Activated CD4-positive, alpha-beta T cell treated with anti-CD3 and anti-CD28 coated beads for 1 hour (primary cell): Measurements from ENCODE around the gene CNGA3.

Experiments used
- DNase-seq: peaks from one replicate; pipeline ENCODE4 v3.0.0-alpha.2; 2020

Gene CNGA3

GRCh38 chr2:98332989-98333388, 13.3 kb upstream of the CNGA3 start:
- no peak for DNase-seq

GRCh38 chr2:98333922-98334321, 12.3 kb upstream of the CNGA3 start:
- DNase-seq, result no peak

GRCh38 chr2:98334439-98335078, 11.7 kb upstream of the CNGA3 start:
- DNase-seq, result no peak

GRCh38 chr2:98335271-98335670, 11.0 kb upstream of the CNGA3 start:
- no peak for DNase-seq

- no peak for DNase-seq
Measured at GRCh38 chr2:98341241-98341640, 5.0 kb upstream of the CNGA3 start.

GRCh38 chr2:98343285-98343684, 3.0 kb upstream of the CNGA3 start:
- DNase-seq, result no peak

GRCh38 chr2:98347298-98348065, 1.2 kb downstream of the CNGA3 start:
- DNase-seq, result no peak

- no peak for DNase-seq
Measured at GRCh38 chr2:98348066-98348561, 1.9 kb downstream of the CNGA3 start.

GRCh38 chr2:98350411-98350810, 4.2 kb downstream of the CNGA3 start:
- no peak for DNase-seq

- no peak for DNase-seq
Measured at GRCh38 chr2:98355881-98356280, 9.6 kb downstream of the CNGA3 start.

GRCh38 chr2:98356729-98357128, 10.5 kb downstream of the CNGA3 start:
- no peak for DNase-seq

GRCh38 chr2:98357849-98358248, 11.6 kb downstream of the CNGA3 start:
- no peak for DNase-seq

- DNase-seq, result no peak
Measured at GRCh38 chr2:98359986-98360385, 13.7 kb downstream of the CNGA3 start.

GRCh38 chr2:98367721-98368120, 21.5 kb downstream of the CNGA3 start:
- DNase-seq, result no peak

- no peak for DNase-seq
Measured at GRCh38 chr2:98369710-98370239, 23.5 kb downstream of the CNGA3 start.

GRCh38 chr2:98372121-98372520, 25.9 kb downstream of the CNGA3 start:
- DNase-seq, result no peak

GRCh38 chr2:98372579-98372978, 26.3 kb downstream of the CNGA3 start:
- no peak for DNase-seq

- no peak for DNase-seq
Measured at GRCh38 chr2:98374286-98374685, 28.0 kb downstream of the CNGA3 start.

- no peak for DNase-seq
Measured at GRCh38 chr2:98374958-98375570, 28.8 kb downstream of the CNGA3 start.

- no peak for DNase-seq
Measured at GRCh38 chr2:98376301-98376910, 30.1 kb downstream of the CNGA3 start.

- DNase-seq, result no peak
Measured at GRCh38 chr2:98376996-98377395, 30.7 kb downstream of the CNGA3 start.

- DNase-seq, result no peak
Measured at GRCh38 chr2:98377544-98377943, 31.3 kb downstream of the CNGA3 start.

GRCh38 chr2:98378196-98378595, 31.9 kb downstream of the CNGA3 start:
- DNase-seq, result no peak
